GM12865 (cell line): ENCODE data around the gene GSTA2.

ENCODE experiments used
- DNase-seq: peaks from one replicate; pipeline ENCODE4 v3.0.0; 2010; ENCODE audit warnings: low read depth
- H3K4me3 ChIP-seq: 2 replicates; pipeline ENCODE4 v1.5.1; 2011; ENCODE audit warnings: mild to moderate bottlenecking, low read depth, low read length, control low read depth
- CTCF ChIP-seq: IDR thresholded peaks from 2 replicates; pipeline ENCODE4 v1.5.1; 2011; ENCODE audit warnings: low read length, control low read depth, low read depth, inconsistent platforms; ENCODE audit not compliant: insufficient read depth; ENCODE audit errors: missing control alignments

The GSTA2 gene

GRCh38 chr6:52734072-52734471 is 29.2 kb downstream of the GSTA2 start:
- TF ChIP-seq CTCF, result no peak

GRCh38 chr6:52733172-52733571 is 30.1 kb downstream of the GSTA2 start:
- H3K4me3 ChIP-seq, result no peak overlapping the region
- TF ChIP-seq CTCF, result no peak
- DNase-seq, result no peak

More at GRCh38 chr6:52734072-52734471, 29.2 kb downstream of the GSTA2 start:
- DNase-seq, result no peak
- no peak overlapping the region for H3K4me3 ChIP-seq

GRCh38 chr6:52731719-52732118 is 31.6 kb downstream of the GSTA2 start:
- TF ChIP-seq CTCF, result no peak
- no peak for DNase-seq
- no peak overlapping the region for H3K4me3 ChIP-seq

GRCh38 chr6:52729576-52729975 is 33.7 kb downstream of the GSTA2 start:
- DNase-seq, result no peak
- H3K4me3 ChIP-seq, result no peak overlapping the region
- TF ChIP-seq CTCF, result no peak

GRCh38 chr6:52728394-52728793 is 34.9 kb downstream of the GSTA2 start:
- no peak for TF ChIP-seq CTCF
- DNase-seq, result no peak
- H3K4me3 ChIP-seq, result no peak overlapping the region

GRCh38 chr6:52727908-52728307 is 35.4 kb downstream of the GSTA2 start:
- no peak for TF ChIP-seq CTCF
- no peak for DNase-seq
- H3K4me3 ChIP-seq, result no peak overlapping the region

GRCh38 chr6:52726741-52727535 is 36.3 kb downstream of the GSTA2 start:
- no peak overlapping the region for H3K4me3 ChIP-seq
- no peak for TF ChIP-seq CTCF
- no peak for DNase-seq
